ENCODE data around the gene TRIM66. TPM values are rescaled to one million over a fixed set of nuclear protein-coding genes. Genes with fewer than 3 reads are reported as not detected.

TRIM66 gene
- total and polyA plus RNA-seq, 2 of the 8 experiments (the other 6 are each of a cell fraction or from before 2014, with no cell fraction given): 3.1 to 3.5 TPM

DNA sequence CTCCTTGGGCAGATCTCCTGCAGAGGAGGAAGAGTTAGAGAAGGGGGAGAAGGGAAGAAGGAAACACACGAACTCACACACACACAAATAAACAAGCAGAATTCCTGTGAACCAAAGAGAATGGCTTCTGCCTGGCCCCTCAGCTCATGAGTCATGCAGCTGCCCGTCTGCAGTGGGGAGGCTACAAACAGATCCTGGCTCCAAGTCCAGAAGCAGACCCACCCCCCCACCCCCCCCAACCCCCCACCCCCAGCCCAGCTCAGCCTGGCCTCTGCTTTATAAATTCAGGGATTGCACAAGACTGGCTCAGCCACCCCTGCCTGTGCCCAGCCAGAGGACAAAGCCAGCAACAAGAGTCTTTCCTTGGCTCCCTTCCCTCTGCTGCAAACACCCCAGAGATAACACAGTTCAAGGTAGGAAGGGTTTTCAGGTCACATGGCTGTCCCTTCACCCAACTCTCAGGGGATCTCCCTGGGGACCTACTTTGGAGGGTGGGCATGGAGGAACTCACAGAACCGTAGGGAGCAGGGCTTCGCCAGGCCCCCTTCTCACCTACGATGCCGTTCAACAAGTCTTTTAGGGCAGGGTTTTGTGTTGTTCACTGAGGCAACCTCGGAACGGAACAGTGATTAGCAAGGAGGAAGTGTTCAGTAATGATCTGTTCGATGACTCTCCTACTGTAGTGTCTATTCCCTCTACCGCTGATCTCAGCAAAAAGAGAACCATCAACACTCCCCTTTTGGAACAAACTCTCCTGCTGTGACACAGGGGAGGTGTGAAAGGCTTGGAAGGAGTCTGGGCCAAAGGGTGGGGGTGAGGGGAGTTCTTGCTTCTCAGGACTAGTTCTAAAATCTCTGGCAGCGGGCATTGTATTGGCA lies 35.6 kb upstream of the TRIM66 start:
- Histone ChIP-seq H3K27ac (ENCODE audit: low read depth, low read length) (peak overlapping the region; percentile 42; the same call in 1 of the 2 replicates), H3K14ac (ENCODE audit: insufficient read length) (no peak overlapping the region), H3K79me1 (ENCODE audit: low read depth, low read length) (peaks cover 3% of the 10 kb centered on the region; the same call in 1 of the 2 replicates), H2BK120ac (replicated peaks; ENCODE audit: low read depth, low read length) (no peak overlapping the region), H2AFZ (ENCODE audit: low read length) (no peak overlapping the region), H3K23me2 (ENCODE audit: low read depth, low read length) (no peaks in the 10 kb centered on the region), H2BK20ac (ENCODE audit: low read length) (no peak overlapping the region), H3K27me3 (replicated peaks in 1 of 4; ENCODE audit: control insufficient read depth in 3 of 4, extremely low read depth in 1 of 4, insufficient read depth in 3 of 4, low read length in 3 of 4) (no peaks in the 10 kb centered on the region), H2AK5ac (ENCODE audit: low read depth, low read length) (no peak overlapping the region), H4K8ac (ENCODE audit: extremely low read depth, insufficient read depth, low read length) (no peak overlapping the region), H4K91ac (replicated peaks; ENCODE audit: insufficient read length, low read length) (no peak overlapping the region), H3K4me3 (ENCODE audit: extremely low read depth in 1 of 4, insufficient read depth in 2 of 4, low read depth in 3 of 4, low read length in 4 of 4) (no peak overlapping the region), H3K18ac (ENCODE audit: extremely low read depth, low read length) (no peak overlapping the region), H3K4me2 (ENCODE audit: insufficient read depth in 1 of 2, low read depth in 2 of 2, low read length in 2 of 2) (no peak overlapping the region), H3K9me3 (ENCODE audit: insufficient read depth in 2 of 2, low read depth in 1 of 2, low read length in 1 of 2) (no peaks in the 10 kb centered on the region), H3K4ac (replicated peaks; ENCODE audit: insufficient read length, low read depth, low read length) (no peak overlapping the region), H3K4me1 (replicated peaks in 1 of 4; ENCODE audit: control insufficient read depth in 3 of 4, insufficient read depth in 4 of 4, low read length in 3 of 4) (peaks cover 0 to 14% (median 7%) of the 10 kb centered on the region in 4 experiments; a peak in 4 of 7 replicates), H3K23ac (ENCODE audit: insufficient read length) (no peak overlapping the region), H4K20me1 (replicated peaks in 1 of 2; ENCODE audit: control insufficient read depth in 1 of 2, insufficient read depth in 2 of 2, low read length in 2 of 2) (no peaks in the 10 kb centered on the region), H3K36me3 (ENCODE audit: control insufficient read depth in 2 of 4, insufficient read depth in 4 of 4, low read length in 3 of 4) (peaks cover 0 to 6% (median 2%) of the 10 kb centered on the region in 4 experiments; a peak in 5 of 8 replicates), H2BK15ac (ENCODE audit: low read length) (no peak overlapping the region), H2BK12ac (ENCODE audit: low read depth, low read length) (no peak overlapping the region; the same call in 1 of the 2 replicates), H3K9ac (replicated peaks in 1 of 4; ENCODE audit: extremely low read depth in 1 of 4, low read depth in 3 of 4, low read length in 3 of 4) (peak overlapping the region in 1 of 4 experiments; percentile 34; a peak in 1 of 7 replicates), H2BK5ac (ENCODE audit: low read depth, low read length) (peak overlapping the region; percentile 35; the same call in 1 of the 2 replicates), H3K56ac (replicated peaks; ENCODE audit: insufficient read length, low read depth, low read length) (no peak overlapping the region), H4K5ac (ENCODE audit: insufficient read length, low read depth, low read length) (no peak overlapping the region), H3K79me2 (ENCODE audit: control insufficient read depth in 1 of 2, insufficient read depth in 2 of 2, low read length in 2 of 2) (no peaks in the 10 kb centered on the region)
- DNase-seq (ENCODE audit: low read depth in 1 of 2, low spot score in 2 of 2): no peak
- 85% methylated on average over 11 of the region's 11 CpGs; no CpG with 5 or more reads in 1 of the 2 experiments for WGBS, 2 experiments (ENCODE audit: extremely low coverage in 1 of 2, insufficient coverage in 1 of 2, insufficient read length in 1 of 2, insufficient replicate concordance in 2 of 2, low coverage in 1 of 2, low lambda C conversion rate in 2 of 2, missing lambda C conversion rate in 1 of 2)
- no peak for FAIRE-seq
- ChIA-PET POLR2A (ENCODE audit: partially characterized antibody) (interaction anchor here (1.4 to 4.2 kb wide), 4 partner anchors 14 to 36 kb away, joined by 3 to 24 read pairs (median 6); partner anchors contain the start of genes RPL27A and TRIM66), CTCF (ENCODE audit: partially characterized antibody) (interaction anchor here (1.4 to 2.1 kb wide), 3 partner anchors 9 to 16 kb away, joined by 4 to 5 read pairs (median 5); no protein-coding TSS in a partner anchor)
- TF ChIP-seq SIN3A (conservative IDR thresholded peaks at IDR 0.05 in 1 of 2, IDR thresholded peaks at IDR 0.05 in 1 of 2; ENCODE audit: low read depth in 1 of 2, low read length in 2 of 2) (no peak), CHD1 (IDR thresholded peaks at IDR 0.05; ENCODE audit: low read depth, low read length) (no peak), CEBPB (IDR thresholded peaks at IDR 0.05; ENCODE audit: low read depth, low read length) (0 out of 2 replicates have a peak, but pooled peaks have one; percentile 25)
